Endodermal cell (in vitro differentiated cells): Measurements from ENCODE around the gene CLDN6. TPM values are rescaled to one million over a fixed set of nuclear protein-coding genes. Genes with fewer than 3 reads are reported as not detected.
A peak's percentile ranks its signal among the peaks of the same experiment; 100 is the strongest.

Experiments
- DNase-seq: peaks from one replicate; pipeline ENCODE4 v3.0.0-alpha.2; 2017
- H3K27ac ChIP-seq: 2 replicates; pipeline ENCODE4 v1.5.1; 2013; ENCODE audit warnings: mild to moderate bottlenecking, low read depth, low read length, moderate library complexity
- H3K27me3 ChIP-seq: 2 replicates; pipeline ENCODE4 v1.6.1; 2013; ENCODE audit warnings: mild to moderate bottlenecking, low read length, moderate library complexity; ENCODE audit not compliant: insufficient read depth, control insufficient read depth, poor library complexity, severe bottlenecking
- H3K36me3 ChIP-seq: 2 replicates; pipeline ENCODE4 v1.7.0; 2013; ENCODE audit warnings: mild to moderate bottlenecking, low read length, moderate library complexity; ENCODE audit not compliant: control insufficient read depth, insufficient read depth
- H3K4me1 ChIP-seq: one replicate; pipeline ENCODE4 v1.7.0; 2013; ENCODE audit warnings: low read length; ENCODE audit not compliant: control insufficient read depth, insufficient read depth
- H3K4me3 ChIP-seq: 2 replicates; pipeline ENCODE4 v1.5.1; 2013; ENCODE audit warnings: mild to moderate bottlenecking, low read length, moderate library complexity
- H3K9ac ChIP-seq: 2 replicates; pipeline ENCODE4 v1.6.1; 2013; ENCODE audit warnings: mild to moderate bottlenecking, low read length, moderate library complexity; ENCODE audit not compliant: poor library complexity, severe bottlenecking; ENCODE audit errors: extremely low read depth
- H3K9me3 ChIP-seq: 2 replicates; pipeline ENCODE4 v1.6.1; 2013; ENCODE audit warnings: mild to moderate bottlenecking, low read length, moderate library complexity; ENCODE audit not compliant: control insufficient read depth
- H3K27ac Mint-ChIP-seq: 2 replicates; pipeline ENCODE4 v1.8.0; 2020; ENCODE audit warnings: mixed read lengths
- H3K27me3 Mint-ChIP-seq: 2 replicates; pipeline ENCODE4 v1.8.0; 2021; ENCODE audit warnings: mild to moderate bottlenecking, mixed read lengths; ENCODE audit not compliant: insufficient read depth
- H3K36me3 Mint-ChIP-seq: 2 replicates; pipeline ENCODE4 v1.8.0; 2020; ENCODE audit warnings: low read depth, mixed read lengths
- H3K4me1 Mint-ChIP-seq: 2 replicates; pipeline ENCODE4 v1.8.0; 2020; ENCODE audit warnings: mixed read lengths
- H3K4me3 Mint-ChIP-seq: 2 replicates; pipeline ENCODE4 v1.8.0; 2020; ENCODE audit warnings: mild to moderate bottlenecking, moderate library complexity, mixed read lengths
- H3K9me3 Mint-ChIP-seq: 2 replicates; pipeline ENCODE4 v1.8.0; 2020; ENCODE audit warnings: mild to moderate bottlenecking, mixed read lengths
- WGBS, 2 experiments: methylation state at CpG; one replicate each; pipeline versions ENCODE4 v1.1.5 to v1.1.7; 2013; ENCODE audit warnings: missing lambda C conversion rate in 2 of 2, mixed read lengths in 1 of 2; ENCODE audit not compliant: insufficient coverage in 1 of 2, insufficient read length in 1 of 2; 5-methylcytosine and 5-hydroxymethylcytosine counted together
- total RNA-seq, 2 donors: library from RNA; stranded (reverse); fragmentation: NEBNext Ultra II Directional in 1 of 2; extraction: Animal tissue kit (Norgen Biotek cat#: 25700) in 1 of 2; gene quantifications; 2 replicates in 1 of 2; 3 replicates in 1 of 2; pipeline ENCODE4 v1.2.1, GENCODE V29; 2021
- TF ChIP-seq, protein P1 (sequence below): fragments of 200-600 bp; sonication (generic); conservative IDR thresholded peaks from 2 replicates; pipeline ENCODE4 v1.5.0; 2021; ENCODE audit warnings: antibody characterized with exemption, mild to moderate bottlenecking

CLDN6 gene
- total RNA-seq, 2 donors from 2014 or later, result 404 to 572 TPM

DNA sequence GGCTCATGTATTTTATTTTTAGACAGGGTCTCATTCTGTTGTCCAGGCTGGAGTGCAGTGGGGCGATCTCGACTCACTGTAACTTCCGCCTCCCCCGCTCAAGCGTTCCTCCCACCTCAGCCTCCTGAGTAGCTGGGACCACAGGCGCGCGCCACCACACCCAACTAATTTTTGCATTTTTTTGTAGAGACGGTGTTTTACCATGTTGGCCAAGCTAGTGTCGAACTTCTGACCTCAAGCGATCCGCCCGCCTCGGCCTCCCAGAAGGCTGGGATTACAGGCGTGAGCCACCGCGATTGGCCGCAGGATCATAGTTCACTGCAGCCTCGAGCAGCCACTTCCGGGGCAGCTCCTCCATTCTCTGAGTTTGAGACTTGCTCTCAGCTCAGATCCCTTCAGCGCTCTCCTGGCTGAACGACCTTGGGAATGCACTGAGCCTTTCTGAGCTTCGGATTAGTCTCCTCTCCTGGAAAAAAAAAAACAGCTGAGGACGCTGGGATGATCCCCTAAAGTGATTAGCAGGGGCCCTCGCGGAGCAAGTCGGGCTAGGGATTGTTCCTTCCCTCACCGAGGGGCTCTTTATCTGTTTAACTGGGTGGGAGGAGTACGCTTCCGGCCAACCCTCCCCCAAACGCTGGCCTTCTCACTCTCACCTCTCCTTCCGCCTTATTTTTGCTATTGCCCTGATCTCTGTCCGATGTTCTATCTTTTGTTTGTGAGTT lies 36.6 kb downstream of the CLDN6 start:
- Mint-ChIP-seq H3K9me3 (no peaks in the 10 kb centered on the region), H3K4me3 (peak overlapping the region; percentile 77), H3K27ac (peak overlapping the region; percentile 93), H3K27me3 (no peaks in the 10 kb centered on the region), H3K4me1 (peaks cover 25% of the 10 kb centered on the region), H3K36me3 (peaks cover 6% of the 10 kb centered on the region)
- TF ChIP-seq, protein P1, sequence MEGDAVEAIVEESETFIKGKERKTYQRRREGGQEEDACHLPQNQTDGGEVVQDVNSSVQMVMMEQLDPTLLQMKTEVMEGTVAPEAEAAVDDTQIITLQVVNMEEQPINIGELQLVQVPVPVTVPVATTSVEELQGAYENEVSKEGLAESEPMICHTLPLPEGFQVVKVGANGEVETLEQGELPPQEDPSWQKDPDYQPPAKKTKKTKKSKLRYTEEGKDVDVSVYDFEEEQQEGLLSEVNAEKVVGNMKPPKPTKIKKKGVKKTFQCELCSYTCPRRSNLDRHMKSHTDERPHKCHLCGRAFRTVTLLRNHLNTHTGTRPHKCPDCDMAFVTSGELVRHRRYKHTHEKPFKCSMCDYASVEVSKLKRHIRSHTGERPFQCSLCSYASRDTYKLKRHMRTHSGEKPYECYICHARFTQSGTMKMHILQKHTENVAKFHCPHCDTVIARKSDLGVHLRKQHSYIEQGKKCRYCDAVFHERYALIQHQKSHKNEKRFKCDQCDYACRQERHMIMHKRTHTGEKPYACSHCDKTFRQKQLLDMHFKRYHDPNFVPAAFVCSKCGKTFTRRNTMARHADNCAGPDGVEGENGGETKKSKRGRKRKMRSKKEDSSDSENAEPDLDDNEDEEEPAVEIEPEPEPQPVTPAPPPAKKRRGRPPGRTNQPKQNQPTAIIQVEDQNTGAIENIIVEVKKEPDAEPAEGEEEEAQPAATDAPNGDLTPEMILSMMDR, result no peak
- Histone ChIP-seq H3K27me3 (no peaks in the 10 kb centered on the region), H3K9me3 (no peaks in the 10 kb centered on the region), H3K9ac (peak overlapping the region; percentile 67), H3K36me3 (peaks cover 15% of the 10 kb centered on the region), H3K27ac (peak overlapping the region; percentile 30), H3K4me1 (peaks cover 3% of the 10 kb centered on the region), H3K4me3 (peak overlapping the region; percentile 85)
- DNase-seq, result peak; percentile 87
- 14 to 22% methylated on average over 25 to 33 of the region's 33 CpGs for WGBS, 2 experiments

GRCh38 chr16:2980227-2981176 lies 37.5 kb downstream of the CLDN6 start, which contains the start of gene PKMYT1:
PKMYT1 (minus strand) TSS chr16:2980446; CDS start chr16:2979657, 789 bp downstream.
- peaks cover 3% of the 10 kb centered on the region for H3K4me1 ChIP-seq
- Mint-ChIP-seq H3K27ac (peak within 1 kb of the TSS; percentile 93), H3K9me3 (no peaks in the 10 kb centered on the region), H3K4me3 (peak within 1 kb of the TSS; percentile 77), H3K4me1 (peaks cover 25% of the 10 kb centered on the region), H3K36me3 (peaks cover 6% of the 10 kb centered on the region), H3K27me3 (no peaks in the 10 kb centered on the region)
- H3K9me3 ChIP-seq, result no peaks in the 10 kb centered on the region
- peak; percentile 95 for DNase-seq
- peak within 1 kb of the TSS; percentile 85 for H3K4me3 ChIP-seq
- peaks cover 24% of the 10 kb centered on the region for H3K36me3 ChIP-seq
- H3K27me3 ChIP-seq, result no peaks in the 10 kb centered on the region
- TF ChIP-seq, protein P1, result no peak
- 4 to 11% methylated on average over 45 to 91 of the region's 91 CpGs for WGBS, 2 experiments
- H3K9ac ChIP-seq, result peak within 1 kb of the TSS; percentile 67
- H3K27ac ChIP-seq, result peak within 1 kb of the TSS; percentile 29

DNA sequence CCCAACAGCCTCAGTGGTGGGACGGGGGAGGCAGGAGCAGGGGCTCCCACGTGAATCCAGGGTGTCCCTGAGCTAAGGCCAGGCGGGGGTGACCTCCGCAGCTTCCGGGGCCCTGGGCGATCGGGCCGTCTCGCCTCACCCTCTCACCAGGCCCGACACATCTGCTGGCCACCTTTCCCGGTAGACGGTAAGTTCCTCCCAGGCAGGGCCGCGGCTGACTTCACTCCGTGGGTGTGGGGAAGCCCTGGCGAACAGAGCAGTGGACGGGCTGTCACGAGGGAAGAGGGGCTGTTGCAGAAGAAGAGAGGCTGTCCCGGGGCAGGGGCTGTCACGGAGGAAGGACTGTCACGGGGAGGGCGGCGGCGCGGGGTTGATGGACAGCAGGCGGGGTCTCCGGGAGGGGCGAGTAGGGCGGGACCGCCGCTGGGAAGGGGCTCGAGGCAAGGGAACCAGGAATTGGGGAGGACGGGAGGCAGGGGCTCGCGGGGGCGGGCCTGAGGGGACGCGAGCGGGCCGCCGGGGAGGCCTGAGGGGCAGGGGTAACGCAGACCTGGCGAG lies 38.2 kb downstream of the CLDN6 start:
- peak overlapping the region; percentile 85 for H3K4me3 ChIP-seq
- 9 to 19% methylated on average over 8 to 43 of the region's 43 CpGs for WGBS, 2 experiments
- H3K9me3 ChIP-seq, result no peaks in the 10 kb centered on the region
- H3K36me3 ChIP-seq, result peaks cover 29% of the 10 kb centered on the region
- no peaks in the 10 kb centered on the region for H3K27me3 ChIP-seq
- Mint-ChIP-seq H3K27me3 (no peaks in the 10 kb centered on the region), H3K9me3 (no peaks in the 10 kb centered on the region), H3K4me3 (peak overlapping the region; percentile 77), H3K36me3 (peaks cover 6% of the 10 kb centered on the region), H3K27ac (peak overlapping the region; percentile 87), H3K4me1 (peaks cover 25% of the 10 kb centered on the region)
- H3K27ac ChIP-seq, result no peak overlapping the region
- peak; percentile 83 for DNase-seq
- peak overlapping the region; percentile 67 for H3K9ac ChIP-seq
- TF ChIP-seq, protein P1, result no peak
- peaks cover 3% of the 10 kb centered on the region for H3K4me1 ChIP-seq
